ENCODE results near the gene CDKN2B.

GRCh38 chr9:22046243-22046885 lies 37.3 kb upstream of the CDKN2B start:
- TF ChIP-seq, protein P1, sequence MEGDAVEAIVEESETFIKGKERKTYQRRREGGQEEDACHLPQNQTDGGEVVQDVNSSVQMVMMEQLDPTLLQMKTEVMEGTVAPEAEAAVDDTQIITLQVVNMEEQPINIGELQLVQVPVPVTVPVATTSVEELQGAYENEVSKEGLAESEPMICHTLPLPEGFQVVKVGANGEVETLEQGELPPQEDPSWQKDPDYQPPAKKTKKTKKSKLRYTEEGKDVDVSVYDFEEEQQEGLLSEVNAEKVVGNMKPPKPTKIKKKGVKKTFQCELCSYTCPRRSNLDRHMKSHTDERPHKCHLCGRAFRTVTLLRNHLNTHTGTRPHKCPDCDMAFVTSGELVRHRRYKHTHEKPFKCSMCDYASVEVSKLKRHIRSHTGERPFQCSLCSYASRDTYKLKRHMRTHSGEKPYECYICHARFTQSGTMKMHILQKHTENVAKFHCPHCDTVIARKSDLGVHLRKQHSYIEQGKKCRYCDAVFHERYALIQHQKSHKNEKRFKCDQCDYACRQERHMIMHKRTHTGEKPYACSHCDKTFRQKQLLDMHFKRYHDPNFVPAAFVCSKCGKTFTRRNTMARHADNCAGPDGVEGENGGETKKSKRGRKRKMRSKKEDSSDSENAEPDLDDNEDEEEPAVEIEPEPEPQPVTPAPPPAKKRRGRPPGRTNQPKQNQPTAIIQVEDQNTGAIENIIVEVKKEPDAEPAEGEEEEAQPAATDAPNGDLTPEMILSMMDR (IDR thresholded peaks at IDR 0.05; ENCODE audit: low read length): no peak
- TF ChIP-seq EZH2 (optimal IDR thresholded peaks at IDR 0.05; ENCODE audit: low read depth, low read length): no peak
- TF ChIP-seq EZH2phosphoT487 (IDR thresholded peaks at IDR 0.05; ENCODE audit: low read length): no peak

All from MM.1S (cell line).